SK-N-SH (cell line): ENCODE results near the gene TMSB10. TPM values are rescaled to one million over a fixed set of nuclear protein-coding genes. Genes with fewer than 3 reads are reported as not detected.
A peak's percentile ranks its signal among the peaks of the same experiment; 100 is the strongest.

Experiments used
- CTCF ChIA-PET: fragments of 300-600, 350-600 bp; formaldehyde crosslinking; extraction: SDS; loops from one replicate; lab custom pipeline; 2021; lab: Yijun Ruan, JAX
- POLR2A ChIA-PET: fragments of 350-600 bp; sonication (Branson Sonifier 250); formaldehyde crosslinking; extraction: SDS; loops from one replicate; lab custom pipeline; 2020; ENCODE audit warnings: antibody characterized with exemption, inconsistent platforms; lab: Yijun Ruan, JAX
- DNase-seq: peaks from one replicate; pipeline ENCODE4 v3.0.0; 2012
- H2AFZ ChIP-seq: fragments of 200-600 bp; sonication (generic); 2 replicates; pipeline ENCODE4 v1.8.1; 2016; ENCODE audit warnings: antibody characterized with exemption, mild to moderate bottlenecking, low read depth
- H3F3A ChIP-seq: fragments of 200-600 bp; sonication (generic); replicated peaks from 2 replicates; pipeline ENCODE3; 2016; ENCODE audit warnings: antibody characterized with exemption, mild to moderate bottlenecking; ENCODE audit not compliant: insufficient read depth
- H3K27ac ChIP-seq, 2 experiments: fragments of 200-500 bp in 1 of 2; fragments of 200-600 bp in 1 of 2; sonication (Bioruptor generic) in 1 of 2; sonication (generic), shearing (Covaris generic) in 1 of 2; 2 replicates each; pipeline versions ENCODE4 v1.5.1 to v1.6.1; 2014 to 2016; ENCODE audit warnings: low read depth in 2 of 2, inconsistent platforms in 1 of 2, low read length in 1 of 2, mild to moderate bottlenecking in 1 of 2, mixed read lengths in 1 of 2
- H3K27me3 ChIP-seq: fragments of 200-600 bp; sonication (generic), shearing (Covaris generic); 2 replicates; pipeline ENCODE4 v1.6.1; 2016; ENCODE audit warnings: mixed run types; ENCODE audit not compliant: insufficient read depth
- H3K36me3 ChIP-seq, 2 experiments: fragments of 200-500 bp in 1 of 2; fragments of 200-600 bp in 1 of 2; sonication (Bioruptor generic) in 1 of 2; sonication (generic) in 1 of 2; replicated peaks in 1 of 2; 2 replicates each; pipeline versions ENCODE3 to v1.5.1; 2014 to 2016; ENCODE audit warnings: low read length in 1 of 2, mild to moderate bottlenecking in 1 of 2; ENCODE audit not compliant: insufficient read depth in 2 of 2, control insufficient read depth in 1 of 2
- H3K4me1 ChIP-seq, 2 experiments: fragments of 200-500 bp in 1 of 2; fragments of 200-600 bp in 1 of 2; sonication (Bioruptor generic) in 1 of 2; sonication (generic), shearing (Covaris generic) in 1 of 2; 2 replicates each; pipeline versions ENCODE4 v1.5.1 to v1.6.1; 2014 to 2016; ENCODE audit warnings: low read depth in 1 of 2, low read length in 1 of 2, mixed run types in 1 of 2; ENCODE audit not compliant: insufficient read depth in 2 of 2, control insufficient read depth in 1 of 2
- H3K4me2 ChIP-seq: fragments of 200-600 bp; sonication (generic), shearing (Covaris generic); 2 replicates; pipeline ENCODE4 v1.6.1; 2017; ENCODE audit warnings: mixed run types
- H3K4me3 ChIP-seq, 2 experiments: fragments of 200-500 bp in 1 of 2; fragments of 200-600 bp in 1 of 2; sonication (Bioruptor generic) in 1 of 2; sonication (generic), shearing (Covaris generic) in 1 of 2; 2 replicates each; pipeline versions ENCODE4 v1.5.1 to v1.8.1; 2014 to 2016; ENCODE audit warnings: low read depth in 2 of 2, inconsistent platforms in 1 of 2, low read length in 1 of 2, mild to moderate bottlenecking in 1 of 2, mixed read lengths in 1 of 2, moderate library complexity in 1 of 2
- H3K79me2 ChIP-seq: fragments of 200-600 bp; sonication (generic); 2 replicates; pipeline ENCODE4 v1.8.1; 2017; ENCODE audit warnings: mild to moderate bottlenecking; ENCODE audit not compliant: insufficient read depth
- H3K9ac ChIP-seq: fragments of 200-600 bp; sonication (generic); 2 replicates; pipeline ENCODE4 v1.6.1; 2017; ENCODE audit warnings: mixed run types
- H3K9me2 ChIP-seq: fragments of 200-600 bp; sonication (generic); 2 replicates; pipeline ENCODE4 v1.6.1; 2017; ENCODE audit warnings: mixed run types
- H3K9me3 ChIP-seq: fragments of 200-600 bp; sonication (generic); 2 replicates; pipeline ENCODE4 v1.6.1; 2017; ENCODE audit warnings: mixed run types, mild to moderate bottlenecking, moderate library complexity
- H4K20me1 ChIP-seq: fragments of 200-600 bp; sonication (generic); 2 replicates; pipeline ENCODE4 v1.6.1; 2017; ENCODE audit warnings: mild to moderate bottlenecking, mixed run types; ENCODE audit not compliant: insufficient read depth
- ELF1 ChIP-seq: IDR thresholded peaks from 2 replicates; pipeline ENCODE4 v1.4.0; 2012
- EP300 ChIP-seq, 2 experiments: IDR thresholded peaks; 2 replicates each; pipeline versions ENCODE4 v1.4.0 to v1.6.1; 2012; ENCODE audit warnings: borderline replicate concordance in 1 of 2, low read depth in 1 of 2, low read length in 1 of 2
- FOXJ3 ChIP-seq: sonication (generic); formaldehyde crosslinking; IDR thresholded peaks from 2 replicates; pipeline ENCODE4 v1.5.1; 2020; ENCODE audit warnings: mild to moderate bottlenecking, missing genetic modification reagents
- FOXM1 ChIP-seq: IDR thresholded peaks from 2 replicates; pipeline ENCODE4 v1.4.0; 2012; ENCODE audit warnings: low read depth, mild to moderate bottlenecking
- GABPA ChIP-seq: IDR thresholded peaks from 2 replicates; pipeline ENCODE4 v1.4.0; 2012; ENCODE audit warnings: low read depth, mild to moderate bottlenecking
- GATA2 ChIP-seq: sonication (generic); formaldehyde crosslinking; IDR thresholded peaks from 2 replicates; pipeline ENCODE4 v1.5.0; 2020; ENCODE audit warnings: mild to moderate bottlenecking, missing genetic modification reagents
- RAD21 ChIP-seq: IDR thresholded peaks from 2 replicates; pipeline ENCODE4 v1.6.1; 2012; ENCODE audit warnings: mild to moderate bottlenecking, low read length
- RFX5 ChIP-seq: IDR thresholded peaks from 2 replicates; pipeline ENCODE4 v1.6.1; 2012; ENCODE audit warnings: mild to moderate bottlenecking, improper control_type of control experiment, low read length
- SIN3A ChIP-seq: IDR thresholded peaks from 2 replicates; pipeline ENCODE4 v1.6.1; 2012; ENCODE audit warnings: low read depth, mild to moderate bottlenecking, low read length, moderate library complexity, borderline replicate concordance
- SMC3 ChIP-seq: IDR thresholded peaks from 2 replicates; pipeline ENCODE4 v1.6.1; 2012; ENCODE audit warnings: low read depth, low read length, improper control_type of control experiment
- TAF1 ChIP-seq: IDR thresholded peaks from 2 replicates; pipeline ENCODE4 v1.6.1; 2012; ENCODE audit warnings: low read depth, mild to moderate bottlenecking, low read length, moderate library complexity, borderline replicate concordance
- TEAD4 ChIP-seq: IDR thresholded peaks from 2 replicates; pipeline ENCODE4 v1.4.0; 2012; ENCODE audit warnings: mild to moderate bottlenecking, borderline replicate concordance; ENCODE audit not compliant: insufficient read depth
- YY1 ChIP-seq: IDR thresholded peaks from 2 replicates; pipeline ENCODE4 v1.4.0; 2012; ENCODE audit warnings: low read depth, mild to moderate bottlenecking
- WGBS: methylation state at CpG from one replicate; pipeline ENCODE4 v1.1.6; 2017; ENCODE audit warnings: low lambda C conversion rate; 5-methylcytosine and 5-hydroxymethylcytosine counted together
- polyA plus RNA-seq, 3 experiments: library from polyadenylated mRNA; depleted of rRNA; stranded (reverse); fragments of >200 nt; gene quantifications; 2 replicates each; pipeline ENCODE4 v1.2.3, GENCODE V29; 2012
- TF ChIP-seq, protein P1 (sequence below): IDR thresholded peaks from 2 replicates; pipeline ENCODE4 v1.4.0; 2012; ENCODE audit warnings: low read depth, borderline replicate concordance
- TF ChIP-seq, protein P2 (sequence below): fragments of 200-600 bp; sonication (generic); IDR thresholded peaks from 2 replicates; pipeline ENCODE4 v1.6.1; 2017; ENCODE audit warnings: antibody characterized with exemption, mild to moderate bottlenecking, moderate library complexity
- TF ChIP-seq, protein P3 (sequence below): fragments of 150-350 bp; IDR thresholded peaks from 2 replicates; pipeline ENCODE4 v1.6.1; 2017; ENCODE audit warnings: antibody characterized with exemption, low read length, low read depth, borderline replicate concordance
- TF ChIP-seq, protein P4 (sequence below): fragments of 150-350 bp; IDR thresholded peaks from 2 replicates; pipeline ENCODE4 v1.6.1; 2016; ENCODE audit warnings: mild to moderate bottlenecking, low read depth, low read length

TMSB10 gene
- polyA plus RNA-seq, 1 of the 3 experiments (the other 2 are of a cell fraction), result 7,920 TPM

GRCh38 chr2:84891355-84892010 is 14.0 kb upstream of the TMSB10 start:
- ChIA-PET CTCF (no interaction called here), POLR2A (no interaction called here)
- H3F3A ChIP-seq, result peaks cover 25% of the 10 kb centered on the region
- no peaks in the 10 kb centered on the region for H4K20me1 ChIP-seq
- H3K4me2 ChIP-seq, result no peak overlapping the region
- H3K9me2 ChIP-seq, result no peaks in the 10 kb centered on the region
- no peaks in the 10 kb centered on the region for H3K9me3 ChIP-seq
- H3K27ac ChIP-seq, result no peak overlapping the region
- H3K4me1 ChIP-seq, result peaks cover 0 to 18% of the 10 kb centered on the region in 2 experiments; a peak in 3 of 4 replicates
- 86% methylated on average over 10 of the region's 12 CpGs for WGBS
- DNase-seq, result no peak
- H3K27me3 ChIP-seq, result no peaks in the 10 kb centered on the region
- no peak overlapping the region for H3K4me3 ChIP-seq
- H3K79me2 ChIP-seq, result no peaks in the 10 kb centered on the region
- TF ChIP-seq FOXJ3 (CRISPR knock-in tag) (no peak), FOXM1 (no peak)
- no peaks in the 10 kb centered on the region for H3K36me3 ChIP-seq
- H2AFZ ChIP-seq, result 0 out of 2 replicates have a peak overlapping the region, but pooled peaks have one; percentile 22
- no peak overlapping the region for H3K9ac ChIP-seq

GRCh38 chr2:84894131-84894586 is 11.3 kb upstream of the TMSB10 start:
- no peak overlapping the region for H3K4me3 ChIP-seq
- H3K27me3 ChIP-seq, result no peaks in the 10 kb centered on the region
- H2AFZ ChIP-seq, result peak overlapping the region; percentile 86; the same call in 1 of the 2 replicates
- DNase-seq, result no peak
- no peak overlapping the region for H3K9ac ChIP-seq
- H4K20me1 ChIP-seq, result no peaks in the 10 kb centered on the region
- H3K36me3 ChIP-seq, result no peaks in the 10 kb centered on the region
- peak overlapping the region in 1 of 2 experiments; percentile 71; a peak in 2 of 4 replicates for H3K27ac ChIP-seq
- ChIA-PET CTCF (interaction anchor here (1.8 to 2.4 kb wide), 2 partner anchors 12 to 32 kb away, joined by 10 read pairs; no protein-coding TSS in a partner anchor), POLR2A (no interaction called here)
- no peak overlapping the region for H3K4me2 ChIP-seq
- 84% methylated on average over 6 of the region's 6 CpGs for WGBS
- peaks cover 51% of the 10 kb centered on the region for H3F3A ChIP-seq
- H3K79me2 ChIP-seq, result no peaks in the 10 kb centered on the region
- no peaks in the 10 kb centered on the region for H3K9me3 ChIP-seq
- no peak for TF ChIP-seq GATA2 (CRISPR knock-in tag)
- TF ChIP-seq, protein P1, sequence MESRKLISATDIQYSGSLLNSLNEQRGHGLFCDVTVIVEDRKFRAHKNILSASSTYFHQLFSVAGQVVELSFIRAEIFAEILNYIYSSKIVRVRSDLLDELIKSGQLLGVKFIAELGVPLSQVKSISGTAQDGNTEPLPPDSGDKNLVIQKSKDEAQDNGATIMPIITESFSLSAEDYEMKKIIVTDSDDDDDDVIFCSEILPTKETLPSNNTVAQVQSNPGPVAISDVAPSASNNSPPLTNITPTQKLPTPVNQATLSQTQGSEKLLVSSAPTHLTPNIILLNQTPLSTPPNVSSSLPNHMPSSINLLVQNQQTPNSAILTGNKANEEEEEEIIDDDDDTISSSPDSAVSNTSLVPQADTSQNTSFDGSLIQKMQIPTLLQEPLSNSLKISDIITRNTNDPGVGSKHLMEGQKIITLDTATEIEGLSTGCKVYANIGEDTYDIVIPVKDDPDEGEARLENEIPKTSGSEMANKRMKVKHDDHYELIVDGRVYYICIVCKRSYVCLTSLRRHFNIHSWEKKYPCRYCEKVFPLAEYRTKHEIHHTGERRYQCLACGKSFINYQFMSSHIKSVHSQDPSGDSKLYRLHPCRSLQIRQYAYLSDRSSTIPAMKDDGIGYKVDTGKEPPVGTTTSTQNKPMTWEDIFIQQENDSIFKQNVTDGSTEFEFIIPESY, result no peak
- TF ChIP-seq EP300 (IDR thresholded peaks at IDR 0.05; ENCODE audit: borderline replicate concordance in 1 of 2, low read depth in 1 of 2, low read length in 1 of 2), result no peak
- no peak for TF ChIP-seq YY1
- TF ChIP-seq GABPA, result no peak
- no peak for TF ChIP-seq RAD21
- TF ChIP-seq TAF1, result no peak
- no peak for TF ChIP-seq SIN3A
- TF ChIP-seq, protein P2, sequence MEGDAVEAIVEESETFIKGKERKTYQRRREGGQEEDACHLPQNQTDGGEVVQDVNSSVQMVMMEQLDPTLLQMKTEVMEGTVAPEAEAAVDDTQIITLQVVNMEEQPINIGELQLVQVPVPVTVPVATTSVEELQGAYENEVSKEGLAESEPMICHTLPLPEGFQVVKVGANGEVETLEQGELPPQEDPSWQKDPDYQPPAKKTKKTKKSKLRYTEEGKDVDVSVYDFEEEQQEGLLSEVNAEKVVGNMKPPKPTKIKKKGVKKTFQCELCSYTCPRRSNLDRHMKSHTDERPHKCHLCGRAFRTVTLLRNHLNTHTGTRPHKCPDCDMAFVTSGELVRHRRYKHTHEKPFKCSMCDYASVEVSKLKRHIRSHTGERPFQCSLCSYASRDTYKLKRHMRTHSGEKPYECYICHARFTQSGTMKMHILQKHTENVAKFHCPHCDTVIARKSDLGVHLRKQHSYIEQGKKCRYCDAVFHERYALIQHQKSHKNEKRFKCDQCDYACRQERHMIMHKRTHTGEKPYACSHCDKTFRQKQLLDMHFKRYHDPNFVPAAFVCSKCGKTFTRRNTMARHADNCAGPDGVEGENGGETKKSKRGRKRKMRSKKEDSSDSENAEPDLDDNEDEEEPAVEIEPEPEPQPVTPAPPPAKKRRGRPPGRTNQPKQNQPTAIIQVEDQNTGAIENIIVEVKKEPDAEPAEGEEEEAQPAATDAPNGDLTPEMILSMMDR, result no peak
- TF ChIP-seq ELF1, result no peak
- TF ChIP-seq, protein P3, sequence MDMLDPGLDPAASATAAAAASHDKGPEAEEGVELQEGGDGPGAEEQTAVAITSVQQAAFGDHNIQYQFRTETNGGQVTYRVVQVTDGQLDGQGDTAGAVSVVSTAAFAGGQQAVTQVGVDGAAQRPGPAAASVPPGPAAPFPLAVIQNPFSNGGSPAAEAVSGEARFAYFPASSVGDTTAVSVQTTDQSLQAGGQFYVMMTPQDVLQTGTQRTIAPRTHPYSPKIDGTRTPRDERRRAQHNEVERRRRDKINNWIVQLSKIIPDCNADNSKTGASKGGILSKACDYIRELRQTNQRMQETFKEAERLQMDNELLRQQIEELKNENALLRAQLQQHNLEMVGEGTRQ, result no peak
- no peak for TF ChIP-seq RFX5
- TF ChIP-seq SMC3, result no peak
- TF ChIP-seq, protein P4, sequence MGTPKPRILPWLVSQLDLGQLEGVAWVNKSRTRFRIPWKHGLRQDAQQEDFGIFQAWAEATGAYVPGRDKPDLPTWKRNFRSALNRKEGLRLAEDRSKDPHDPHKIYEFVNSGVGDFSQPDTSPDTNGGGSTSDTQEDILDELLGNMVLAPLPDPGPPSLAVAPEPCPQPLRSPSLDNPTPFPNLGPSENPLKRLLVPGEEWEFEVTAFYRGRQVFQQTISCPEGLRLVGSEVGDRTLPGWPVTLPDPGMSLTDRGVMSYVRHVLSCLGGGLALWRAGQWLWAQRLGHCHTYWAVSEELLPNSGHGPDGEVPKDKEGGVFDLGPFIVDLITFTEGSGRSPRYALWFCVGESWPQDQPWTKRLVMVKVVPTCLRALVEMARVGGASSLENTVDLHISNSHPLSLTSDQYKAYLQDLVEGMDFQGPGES, result no peak
- no peak for TF ChIP-seq TEAD4
- TF ChIP-seq, all 33 proteins: peak for 0
- Histone ChIP-seq H3K4me1 (peaks cover 0 to 43% of the 10 kb centered on the region in 2 experiments; a peak in 3 of 4 replicates), H3K9me2 (no peaks in the 10 kb centered on the region)
